OCI-LY3 (cell line): ENCODE data around the gene APOBEC3F.
"Not testable (repeated sequence)": the region's sequence is repeated elsewhere in the genome, so short reads cannot be mapped to it uniquely, and the experiment has no call there.

Experiments
- EZH2phosphoT487 ChIP-seq: fragments of 200-600 bp; shearing (Covaris generic); IDR thresholded peaks from 2 replicates; pipeline ENCODE4 v1.6.1; 2018; ENCODE audit warnings: antibody characterized with exemption, mixed run types, low read depth
- TF ChIP-seq, protein P1 (sequence below): fragments of 200-600, 300-600 bp; sonication (generic); IDR thresholded peaks from 2 replicates; pipeline ENCODE4 v1.5.1; 2014; ENCODE audit warnings: antibody characterized with exemption, low read length, low read depth

DNA sequence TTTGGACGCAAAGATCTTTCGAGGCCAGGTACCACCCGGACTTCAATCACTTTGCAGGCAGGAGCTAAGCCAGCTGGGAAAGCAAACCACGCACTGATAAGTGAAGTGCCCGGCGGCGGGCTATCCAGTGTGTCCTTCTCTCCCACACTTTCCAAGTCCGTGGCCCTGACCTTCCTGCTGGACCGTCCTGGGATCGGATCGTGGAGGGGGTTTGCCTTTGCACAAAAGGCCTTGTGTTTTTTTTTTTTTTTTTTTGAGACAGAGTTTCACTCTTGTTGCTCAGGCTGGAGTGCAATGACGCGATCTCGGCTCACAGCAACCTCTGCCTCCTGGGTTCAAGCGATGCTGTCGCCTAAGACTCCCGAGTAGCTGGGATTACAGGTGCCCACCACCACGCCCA, 2.4 kb downstream of the APOBEC3F start:
- TF ChIP-seq, protein P1, sequence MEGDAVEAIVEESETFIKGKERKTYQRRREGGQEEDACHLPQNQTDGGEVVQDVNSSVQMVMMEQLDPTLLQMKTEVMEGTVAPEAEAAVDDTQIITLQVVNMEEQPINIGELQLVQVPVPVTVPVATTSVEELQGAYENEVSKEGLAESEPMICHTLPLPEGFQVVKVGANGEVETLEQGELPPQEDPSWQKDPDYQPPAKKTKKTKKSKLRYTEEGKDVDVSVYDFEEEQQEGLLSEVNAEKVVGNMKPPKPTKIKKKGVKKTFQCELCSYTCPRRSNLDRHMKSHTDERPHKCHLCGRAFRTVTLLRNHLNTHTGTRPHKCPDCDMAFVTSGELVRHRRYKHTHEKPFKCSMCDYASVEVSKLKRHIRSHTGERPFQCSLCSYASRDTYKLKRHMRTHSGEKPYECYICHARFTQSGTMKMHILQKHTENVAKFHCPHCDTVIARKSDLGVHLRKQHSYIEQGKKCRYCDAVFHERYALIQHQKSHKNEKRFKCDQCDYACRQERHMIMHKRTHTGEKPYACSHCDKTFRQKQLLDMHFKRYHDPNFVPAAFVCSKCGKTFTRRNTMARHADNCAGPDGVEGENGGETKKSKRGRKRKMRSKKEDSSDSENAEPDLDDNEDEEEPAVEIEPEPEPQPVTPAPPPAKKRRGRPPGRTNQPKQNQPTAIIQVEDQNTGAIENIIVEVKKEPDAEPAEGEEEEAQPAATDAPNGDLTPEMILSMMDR, result not testable (repeated sequence)
- not testable (repeated sequence) for TF ChIP-seq EZH2phosphoT487
